ENCODE measurements around the gene MS4A5.

DNA sequence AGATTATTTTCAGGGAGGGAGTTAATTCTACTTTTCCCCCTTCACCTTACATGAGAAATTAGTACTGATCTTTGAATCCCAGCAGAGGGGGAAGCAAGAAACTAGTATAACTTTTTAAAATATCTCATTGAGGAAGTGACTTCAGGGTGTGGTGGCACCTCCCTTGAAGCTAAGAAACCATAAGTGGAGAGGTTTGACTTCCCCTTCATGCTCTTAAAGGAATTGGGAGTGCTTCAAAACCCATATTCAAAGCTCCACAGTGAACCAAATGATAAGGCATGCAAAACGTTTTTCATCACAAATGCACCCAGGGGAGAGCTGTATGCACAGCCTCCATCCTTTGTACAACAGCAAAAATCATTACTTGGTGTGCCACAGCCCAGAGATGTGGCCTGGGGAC is 32.6 kb upstream of the MS4A5 start:
- TF ChIP-seq CTCF (IDR thresholded peaks at IDR 0.05) (no peak), POLR2A (IDR thresholded peaks at IDR 0.05) (no peak)
